ENCODE results near the gene PREX1. TPM values are rescaled to one million over a fixed set of nuclear protein-coding genes. Genes with fewer than 3 reads are reported as not detected.

The PREX1 gene
- total RNA-seq, 3 donors from 2014 or later: 9.9 to 14.1 (median 13.5) TPM

GRCh38 chr20:48629960-48630315 lies 197.9 kb downstream of the PREX1 start:
- no peaks in the 10 kb centered on the region for H3K36me3 ChIP-seq (ENCODE audit: low read depth)
- no peak for TF ChIP-seq CTCF (IDR thresholded peaks at IDR 0.05)
- no peaks in the 10 kb centered on the region for H3K9me3 ChIP-seq
- ATAC-seq (no peak), DNase-seq (peak in 1 of 3 donors; percentile 1)
- H3K4me3 ChIP-seq: no peak overlapping the region
- intact Hi-C loops (cut with DNase I, micrococcal nuclease): loop anchor here in 1 of 2 donors (10.0 kb wide), 1 partner anchor 955 kb away; no protein-coding TSS in a partner anchor
- H3K4me1 ChIP-seq (ENCODE audit: low read depth): no peaks in the 10 kb centered on the region

DNA sequence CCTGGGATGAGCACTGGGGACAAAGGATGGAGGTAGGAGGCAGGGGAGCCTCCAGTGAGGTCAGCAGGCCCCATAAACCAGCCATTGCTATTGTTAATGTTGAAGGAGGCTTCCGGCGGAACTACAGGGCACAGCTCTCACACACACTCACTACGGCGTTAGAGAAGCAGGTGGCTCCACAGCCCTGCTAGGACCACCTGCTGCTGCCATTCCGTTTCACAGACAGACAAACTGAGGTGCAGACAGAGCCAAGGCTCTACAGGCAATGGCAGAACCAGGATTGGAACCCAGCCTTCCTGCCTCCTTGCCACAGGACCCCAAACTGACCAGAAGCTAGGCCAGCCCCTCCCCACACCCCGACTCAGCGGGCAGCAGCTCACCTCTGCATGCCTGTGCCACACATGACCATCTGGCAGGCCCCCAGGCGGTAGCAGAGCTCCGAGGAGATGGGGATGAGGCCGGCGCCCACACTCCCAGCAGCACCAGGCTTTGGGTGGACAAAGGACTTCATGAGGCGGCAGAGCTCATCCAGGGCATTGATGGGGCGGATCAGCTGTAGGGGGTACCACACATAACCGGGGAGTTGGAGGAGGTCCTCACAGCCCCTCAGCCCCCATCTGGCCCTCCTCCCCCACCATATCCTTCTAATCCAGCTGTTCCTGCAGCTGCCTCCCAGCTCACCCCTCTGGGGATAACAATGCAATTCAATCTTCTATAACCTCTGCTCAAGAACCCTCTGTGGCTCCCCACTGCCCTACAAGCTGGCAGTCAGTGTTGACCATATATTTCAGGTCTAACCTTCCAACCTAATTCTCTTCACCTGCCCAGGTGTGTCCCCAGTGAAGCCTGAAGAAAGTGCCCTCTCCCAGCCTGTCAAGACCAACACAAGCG lies 198.5 kb downstream of the PREX1 start:
- no peaks in the 10 kb centered on the region for H3K4me1 ChIP-seq (ENCODE audit: low read depth)
- ATAC-seq (no peak), DNase-seq (peak in 1 of 3 donors; percentile 18)
- H3K4me3 ChIP-seq: no peak overlapping the region
- TF ChIP-seq CTCF (IDR thresholded peaks at IDR 0.05): no peak
- H3K9me3 ChIP-seq: no peaks in the 10 kb centered on the region
- H3K36me3 ChIP-seq (ENCODE audit: low read depth): no peaks in the 10 kb centered on the region
- intact Hi-C loops (cut with DNase I, micrococcal nuclease): loop anchor here in 1 of 2 donors (10.0 kb wide), 1 partner anchor 955 kb away; no protein-coding TSS in a partner anchor

GRCh38 chr20:48627737-48628128 lies 200.1 kb downstream of the PREX1 start:
- no peaks in the 10 kb centered on the region for H3K9me3 ChIP-seq
- no peak for ATAC-seq
- H3K4me3 ChIP-seq: no peak overlapping the region
- intact Hi-C loops (cut with DNase I, micrococcal nuclease): loop anchor here in 1 of 2 donors (10.0 kb wide), 1 partner anchor 953 kb away; no protein-coding TSS in a partner anchor
- TF ChIP-seq CTCF (IDR thresholded peaks at IDR 0.05): no peak
- no peaks in the 10 kb centered on the region for H3K4me1 ChIP-seq (ENCODE audit: low read depth)
- DNase-seq: peak in 1 of 3 donors; percentile 33
- H3K36me3 ChIP-seq (ENCODE audit: low read depth): no peaks in the 10 kb centered on the region

GRCh38 chr20:48626938-48627736 lies 200.7 kb downstream of the PREX1 start:
- ATAC-seq: no peak
- no peaks in the 10 kb centered on the region for H3K36me3 ChIP-seq (ENCODE audit: low read depth)
- H3K4me1 ChIP-seq (ENCODE audit: low read depth): no peaks in the 10 kb centered on the region
- DNase-seq: peak in 1 of 3 donors; percentile 14
- H3K4me3 ChIP-seq: no peak overlapping the region
- TF ChIP-seq CTCF (IDR thresholded peaks at IDR 0.05): no peak
- intact Hi-C loops (cut with DNase I, micrococcal nuclease): loop anchor here in 1 of 2 donors (10.0 kb wide), 1 partner anchor 952 kb away; no protein-coding TSS in a partner anchor
- no peaks in the 10 kb centered on the region for H3K9me3 ChIP-seq

- DNase-seq (peak in 1 of 3 donors; percentile 22), ATAC-seq (no peak)
- no peak for TF ChIP-seq CTCF (IDR thresholded peaks at IDR 0.05)
- intact Hi-C loops (cut with DNase I, micrococcal nuclease): loop anchor here in 1 of 2 donors (10.0 kb wide), 1 partner anchor 952 kb away; no protein-coding TSS in a partner anchor
- peaks cover 4% of the 10 kb centered on the region for H3K4me1 ChIP-seq (ENCODE audit: low read depth)
- no peaks in the 10 kb centered on the region for H3K9me3 ChIP-seq
- H3K36me3 ChIP-seq (ENCODE audit: low read depth): no peaks in the 10 kb centered on the region
- H3K4me3 ChIP-seq: no peak overlapping the region
Measured at GRCh38 chr20:48626226-48626937, 201.4 kb downstream of the PREX1 start.

Data from mucosa of descending colon (tissue), 3 donors.